ENCODE measurements around the gene FBN1. TPM values are rescaled to one million over a fixed set of nuclear protein-coding genes. Genes with fewer than 3 reads are reported as not detected.

Gene FBN1
- total and polyA plus RNA-seq, 8 donors: 4.7 to 384 (median 42.6) TPM

DNA sequence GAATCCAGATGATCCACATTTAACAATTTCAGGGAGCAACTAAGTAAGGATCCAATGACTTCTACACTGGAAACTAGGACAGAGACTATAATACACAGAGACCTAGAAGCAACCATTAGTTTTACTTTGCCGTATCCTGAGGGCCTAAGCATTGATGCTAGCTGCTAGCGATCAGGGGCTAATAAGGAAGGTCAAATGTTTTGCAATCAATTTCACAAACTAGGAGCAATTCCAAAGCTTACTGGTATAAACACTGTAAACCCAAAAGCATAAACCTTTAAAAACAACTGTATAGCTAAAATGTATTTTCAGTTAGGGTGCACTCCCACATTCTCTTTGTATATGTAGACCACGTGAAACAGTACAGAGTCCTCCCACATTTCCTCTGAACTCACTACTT, 31.5 kb downstream of the FBN1 start:
- 68 to 83% (median 76%) methylated on average over 3 of the region's 3 CpGs for WGBS, 5 donors
- Histone ChIP-seq H3K27ac (peak overlapping the region in 2 of 5 donors; percentile 41 to 52), H3K4me3 (no peak overlapping the region), H3K4me1 (peaks cover 0 to 44% (median 26%) of the 10 kb centered on the region in 4 donors), H3K27me3 (no peaks in the 10 kb centered on the region), H3K36me3 (peaks cover 0 to 15% (median 7%) of the 10 kb centered on the region in 4 donors), H3K9me3 (no peaks in the 10 kb centered on the region)
- TF ChIP-seq POLR2A (IDR thresholded peaks at IDR 0.05) (no peak), POLR2AphosphoS5 (IDR thresholded peaks at IDR 0.05) (no peak), EP300 (IDR thresholded peaks at IDR 0.05) (no peak)
- intact Hi-C loops (cut with DNase I; ENCODE audit: low total_unique reads): no loop called here
- DNase-seq: no peak

GRCh38 chr15:48609486-48609885, 36.0 kb downstream of the FBN1 start:
- no peaks in the 10 kb centered on the region for H3K9me3 ChIP-seq
- TF ChIP-seq POLR2AphosphoS5 (IDR thresholded peaks at IDR 0.05) (no peak), CTCF (IDR thresholded peaks at IDR 0.05) (no peak), EP300 (IDR thresholded peaks at IDR 0.05) (no peak), POLR2A (IDR thresholded peaks at IDR 0.05) (no peak)
- intact Hi-C loops (cut with DNase I; ENCODE audit: low total_unique reads): no loop called here
- no peaks in the 10 kb centered on the region for H3K27me3 ChIP-seq
- no peak for DNase-seq
- no peak overlapping the region for H3K27ac ChIP-seq
- WGBS, 5 donors: 61 to 81% (median 74%) methylated on average over 3 of the region's 3 CpGs
- H3K4me3 ChIP-seq: no peak overlapping the region
- peaks cover 0 to 29% (median 10%) of the 10 kb centered on the region in 4 donors for H3K36me3 ChIP-seq
- peaks cover 0 to 23% (median 12%) of the 10 kb centered on the region in 4 donors for H3K4me1 ChIP-seq

DNA sequence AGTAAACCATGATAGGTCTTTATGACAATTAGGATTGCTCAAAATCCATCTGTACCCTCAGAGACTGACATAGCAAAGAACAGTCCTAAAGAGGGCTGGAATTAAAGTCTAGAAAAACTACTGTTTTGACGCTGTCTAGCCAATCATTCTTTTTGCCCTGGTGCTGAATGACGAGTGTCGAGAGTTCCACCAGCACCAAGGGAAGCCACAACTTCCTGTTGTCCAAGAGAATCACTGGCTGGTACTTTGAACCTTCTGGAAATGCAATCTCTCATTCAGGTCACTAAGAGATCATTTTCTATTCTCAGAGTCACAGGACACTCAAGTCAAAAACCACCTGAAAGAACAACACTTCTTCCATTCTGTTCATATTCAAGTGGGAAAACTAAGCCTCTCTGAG, 37.7 kb downstream of the FBN1 start:
- Histone ChIP-seq H3K4me3 (no peak overlapping the region), H3K9me3 (no peaks in the 10 kb centered on the region), H3K4me1 (peaks cover 0 to 18% (median 5%) of the 10 kb centered on the region in 4 donors), H3K36me3 (peaks cover 0 to 29% (median 10%) of the 10 kb centered on the region in 4 donors), H3K27me3 (no peaks in the 10 kb centered on the region), H3K27ac (no peak overlapping the region)
- TF ChIP-seq POLR2A (IDR thresholded peaks at IDR 0.05) (no peak), EP300 (IDR thresholded peaks at IDR 0.05) (no peak), POLR2AphosphoS5 (IDR thresholded peaks at IDR 0.05) (no peak), CTCF (IDR thresholded peaks at IDR 0.05) (no peak)
- DNase-seq: no peak
- intact Hi-C loops (cut with DNase I; ENCODE audit: low total_unique reads): no loop called here
- 82 to 93% (median 86%) methylated on average over 3 of the region's 3 CpGs for WGBS, 5 donors

- Histone ChIP-seq H3K4me3 (no peak overlapping the region), H3K27me3 (no peaks in the 10 kb centered on the region), H3K4me1 (peaks cover 0 to 10% (median 4%) of the 10 kb centered on the region in 4 donors), H3K36me3 (peaks cover 0 to 24% (median 6%) of the 10 kb centered on the region in 4 donors), H3K27ac (no peak overlapping the region), H3K9me3 (no peaks in the 10 kb centered on the region)
- no peak for TF ChIP-seq POLR2A (IDR thresholded peaks at IDR 0.05)
- intact Hi-C loops (cut with DNase I; ENCODE audit: low total_unique reads): no loop called here
- no peak for DNase-seq
Measured at GRCh38 chr15:48604567-48604966, 40.9 kb downstream of the FBN1 start.

- intact Hi-C loops (cut with DNase I; ENCODE audit: low total_unique reads): no loop called here
- H3K27ac ChIP-seq: peak overlapping the region in 2 of 5 donors; percentile 4 to 68
Measured at GRCh38 chr15:48603922-48604321, 41.6 kb downstream of the FBN1 start.

More at GRCh38 chr15:48603922-48604321, 41.6 kb downstream of the FBN1 start:
- 45 to 60% (median 58%) methylated on average over 3 of the region's 3 CpGs for WGBS, 5 donors
- TF ChIP-seq POLR2A (IDR thresholded peaks at IDR 0.05) (no peak), EP300 (IDR thresholded peaks at IDR 0.05) (no peak), POLR2AphosphoS5 (IDR thresholded peaks at IDR 0.05) (no peak), CTCF (IDR thresholded peaks at IDR 0.05) (no peak)
- Histone ChIP-seq H3K36me3 (peaks cover 0 to 20% (median 3%) of the 10 kb centered on the region in 4 donors), H3K4me3 (no peak overlapping the region), H3K4me1 (peaks cover 0 to 10% (median 4%) of the 10 kb centered on the region in 4 donors), H3K9me3 (no peaks in the 10 kb centered on the region), H3K27me3 (no peaks in the 10 kb centered on the region)
- DNase-seq: no peak
